GM04504 (cell line): ENCODE data around the gene CCM2L.

Experiments
- DNase-seq: peaks from one replicate; pipeline ENCODE4 v3.0.0-alpha.2; 2012; ENCODE audit warnings: low read depth

CCM2L gene

GRCh38 chr20:31996996-31997395 is 13.2 kb upstream of the CCM2L start:
- DNase-seq, result no peak

GRCh38 chr20:31998246-31998645 is 12.0 kb upstream of the CCM2L start:
- no peak for DNase-seq

- DNase-seq, result no peak
These were observed 6.9 kb upstream of the CCM2L start for GRCh38 chr20:32003325-32003724.

GRCh38 chr20:32004963-32005362 is 5.3 kb upstream of the CCM2L start:
- DNase-seq, result no peak

- no peak for DNase-seq
These were observed 4.2 kb upstream of the CCM2L start for GRCh38 chr20:32006053-32006452.

- DNase-seq, result no peak
These were observed 3.1 kb upstream of the CCM2L start for GRCh38 chr20:32006841-32007786.

GRCh38 chr20:32007787-32008616 is 2.2 kb upstream of the CCM2L start:
- DNase-seq, result no peak

- DNase-seq, result no peak
These were observed 674 bp upstream of the CCM2L start for GRCh38 chr20:32009564-32009963.

- DNase-seq, result no peak
These were observed 428 bp downstream of the CCM2L start for GRCh38 chr20:32010666-32011065.

- DNase-seq, result no peak
These were observed 2.0 kb downstream of the CCM2L start for GRCh38 chr20:32012159-32012688.

- DNase-seq, result no peak
These were observed 3.1 kb downstream of the CCM2L start for GRCh38 chr20:32013326-32013725.

- no peak for DNase-seq
These were observed 7.5 kb downstream of the CCM2L start for GRCh38 chr20:32017711-32018251.

- no peak for DNase-seq
These were observed 8.3 kb downstream of the CCM2L start for GRCh38 chr20:32018269-32019155.

GRCh38 chr20:32019156-32019510 is 8.9 kb downstream of the CCM2L start:
- DNase-seq, result no peak

- no peak for DNase-seq
These were observed 9.6 kb downstream of the CCM2L start for GRCh38 chr20:32019563-32020463.

GRCh38 chr20:32021091-32021490 is 10.9 kb downstream of the CCM2L start:
- DNase-seq, result no peak

- DNase-seq, result no peak
These were observed 14.6 kb downstream of the CCM2L start for GRCh38 chr20:32024683-32025295.

- DNase-seq, result no peak
These were observed 17.4 kb downstream of the CCM2L start for GRCh38 chr20:32027643-32028042.

- no peak for DNase-seq
These were observed 18.6 kb downstream of the CCM2L start for GRCh38 chr20:32028647-32029372.
